Thyroid gland (tissue), 4 donors: ENCODE measurements around the gene SLC3A2. TPM values are rescaled to one million over a fixed set of nuclear protein-coding genes. Genes with fewer than 3 reads are reported as not detected.
"Not testable (repeated sequence)": the region's sequence is repeated elsewhere in the genome, so short reads cannot be mapped to it uniquely, and the experiment has no call there.

Source experiments
- DNase-seq, 2 donors: peaks; one replicate each; pipeline ENCODE4 v3.0.0-alpha.2; 2019
- H3K27ac ChIP-seq, 3 donors: fragments of 200-600 bp; sonication (generic); 1 replicate in 2 of 3; 2 replicates in 1 of 3; pipeline ENCODE4 v1.5.1; 2016 to 2019; ENCODE audit warnings: mild to moderate bottlenecking in 1 of 3, moderate library complexity in 1 of 3
- H3K27me3 ChIP-seq: fragments of 200-600 bp; sonication (generic); one replicate; pipeline ENCODE4 v1.5.1; 2019
- H3K36me3 ChIP-seq, 2 donors: fragments of 200-600 bp; sonication (generic); one replicate each; pipeline ENCODE4 v1.5.1; 2016 to 2019
- H3K4me1 ChIP-seq, 2 donors: fragments of 200-600 bp; sonication (generic); one replicate each; pipeline ENCODE4 v1.5.1; 2017 to 2019
- H3K4me3 ChIP-seq, 3 donors: fragments of 200-600 bp; sonication (generic); replicated peaks in 1 of 3; 1 replicate in 2 of 3; 2 replicates in 1 of 3; pipeline ENCODE4 v1.5.1; 2016; ENCODE audit warnings: mild to moderate bottlenecking in 1 of 3
- H3K9me3 ChIP-seq: fragments of 200-600 bp; sonication (generic); one replicate; pipeline ENCODE4 v1.5.1; 2017
- POLR2A ChIP-seq, 2 donors: fragments of 450-650 bp; IDR thresholded peaks; one replicate each; pipeline ENCODE4 v1.6.1; 2017; ENCODE audit warnings: antibody characterized with exemption in 2 of 2, mild to moderate bottlenecking in 2 of 2, moderate library complexity in 1 of 2
- WGBS, 2 donors: methylation state at CpG; one replicate each; pipeline ENCODE4 v1.1.5; 2017; 5-methylcytosine and 5-hydroxymethylcytosine counted together
- intact Hi-C: fragments of 100-400 bp; cut with DNase I; formaldehyde crosslinking; loops from one replicate; pipeline ENCODE4 v1.15.1; 2023
- small RNA-seq: library from RNA; depleted of rRNA; stranded (forward); fragments of <200 nt; gene quantifications from one replicate; pipeline ENCODE3, GENCODE V24; 2016
- total RNA-seq, 4 donors: library from RNA; depleted of rRNA; stranded (reverse); fragments of >200 nt; gene quantifications; one replicate each; pipeline ENCODE4 v1.2.3, GENCODE V29; 2016
- TF ChIP-seq, protein P1 (sequence below), 6 experiments: fragments of 200-600 bp in 3 of 6; fragments of 450-650 bp in 3 of 6; sonication (generic) in 3 of 6; IDR thresholded peaks; one replicate each; pipeline ENCODE4 v1.5.1; 2016 to 2019; ENCODE audit warnings: antibody characterized with exemption in 6 of 6, mild to moderate bottlenecking in 2 of 6, inconsistent platforms in 1 of 6, moderate library complexity in 1 of 6

Gene SLC3A2
- total RNA-seq, 4 donors from 2014 or later = 145 to 295 (median 159) TPM

DNA sequence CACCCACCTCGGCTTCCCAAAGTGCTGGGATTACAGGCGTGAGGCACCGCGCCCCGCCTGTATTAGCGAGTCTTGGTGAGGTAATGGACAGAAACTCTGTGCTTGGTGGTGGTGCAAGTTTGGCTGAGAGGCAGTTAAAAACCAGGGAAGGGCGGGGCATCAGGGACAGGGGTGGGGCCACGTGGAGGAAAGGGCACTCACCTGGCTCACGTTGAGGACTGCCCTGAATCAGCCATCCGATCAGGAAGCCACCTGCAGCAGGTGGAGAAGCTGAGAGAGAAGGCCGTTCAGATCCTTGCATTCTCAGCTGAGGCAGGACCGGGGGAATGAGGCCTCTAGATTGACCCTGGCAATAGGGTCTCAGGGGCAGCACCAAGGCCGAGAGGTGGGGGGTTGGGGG lies 52.6 kb downstream of the SLC3A2 start:
- Histone ChIP-seq H3K4me3 (no peak overlapping the region), H3K9me3 (no peaks in the 10 kb centered on the region), H3K27me3 (no peaks in the 10 kb centered on the region), H3K4me1 (no peaks in the 10 kb centered on the region), H3K36me3 (no peaks in the 10 kb centered on the region), H3K27ac (no peak overlapping the region)
- no peak for DNase-seq
- intact Hi-C loops = no loop called here
- WGBS, 2 donors = 67 to 71% methylated on average over 13 of the region's 13 CpGs
- TF ChIP-seq, protein P1, sequence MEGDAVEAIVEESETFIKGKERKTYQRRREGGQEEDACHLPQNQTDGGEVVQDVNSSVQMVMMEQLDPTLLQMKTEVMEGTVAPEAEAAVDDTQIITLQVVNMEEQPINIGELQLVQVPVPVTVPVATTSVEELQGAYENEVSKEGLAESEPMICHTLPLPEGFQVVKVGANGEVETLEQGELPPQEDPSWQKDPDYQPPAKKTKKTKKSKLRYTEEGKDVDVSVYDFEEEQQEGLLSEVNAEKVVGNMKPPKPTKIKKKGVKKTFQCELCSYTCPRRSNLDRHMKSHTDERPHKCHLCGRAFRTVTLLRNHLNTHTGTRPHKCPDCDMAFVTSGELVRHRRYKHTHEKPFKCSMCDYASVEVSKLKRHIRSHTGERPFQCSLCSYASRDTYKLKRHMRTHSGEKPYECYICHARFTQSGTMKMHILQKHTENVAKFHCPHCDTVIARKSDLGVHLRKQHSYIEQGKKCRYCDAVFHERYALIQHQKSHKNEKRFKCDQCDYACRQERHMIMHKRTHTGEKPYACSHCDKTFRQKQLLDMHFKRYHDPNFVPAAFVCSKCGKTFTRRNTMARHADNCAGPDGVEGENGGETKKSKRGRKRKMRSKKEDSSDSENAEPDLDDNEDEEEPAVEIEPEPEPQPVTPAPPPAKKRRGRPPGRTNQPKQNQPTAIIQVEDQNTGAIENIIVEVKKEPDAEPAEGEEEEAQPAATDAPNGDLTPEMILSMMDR (IDR thresholded peaks at IDR 0.05) = no peak
- TF ChIP-seq POLR2A (IDR thresholded peaks at IDR 0.05) = no peak

- intact Hi-C loops = no loop called here
- DNase-seq = no peak
- Histone ChIP-seq H3K9me3 (no peaks in the 10 kb centered on the region), H3K27me3 (no peaks in the 10 kb centered on the region), H3K36me3 (no peaks in the 10 kb centered on the region), H3K27ac (no peak overlapping the region), H3K4me1 (no peaks in the 10 kb centered on the region), H3K4me3 (no peak overlapping the region)
- 87 to 95% methylated on average over 5 of the region's 5 CpGs for WGBS, 2 donors
- TF ChIP-seq, protein P1 (IDR thresholded peaks at IDR 0.05) = no peak
- TF ChIP-seq POLR2A (IDR thresholded peaks at IDR 0.05) = no peak
Measured at GRCh38 chr11:62933750-62934495, 53.2 kb downstream of the SLC3A2 start.

DNA sequence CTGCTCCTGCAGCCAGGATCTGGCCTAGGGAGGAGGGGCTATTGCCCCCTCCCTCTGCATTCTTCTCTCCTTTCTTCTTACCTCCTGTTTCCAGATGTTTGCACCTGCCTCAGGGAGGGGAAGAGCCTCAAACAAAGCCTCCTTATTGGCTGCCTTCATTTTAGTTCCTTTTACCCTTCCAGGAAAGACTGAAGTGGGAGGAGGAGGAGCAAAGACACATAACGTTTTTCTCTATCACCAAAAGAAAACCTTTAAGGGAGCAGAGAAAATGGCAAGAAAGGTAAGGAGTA lies 53.7 kb downstream of the SLC3A2 start:
- TF ChIP-seq, protein P1 (IDR thresholded peaks at IDR 0.05) = no peak
- TF ChIP-seq POLR2A (IDR thresholded peaks at IDR 0.05) = no peak
- no peaks in the 10 kb centered on the region for H3K27me3 ChIP-seq
- no peaks in the 10 kb centered on the region for H3K9me3 ChIP-seq
- WGBS, 2 donors = 49 to 50% methylated on average over 1 of the region's 1 CpG
- intact Hi-C loops = no loop called here
- no peak overlapping the region for H3K4me3 ChIP-seq
- DNase-seq = no peak
- H3K4me1 ChIP-seq = no peaks in the 10 kb centered on the region
- H3K27ac ChIP-seq = no peak overlapping the region
- H3K36me3 ChIP-seq = no peaks in the 10 kb centered on the region

DNA sequence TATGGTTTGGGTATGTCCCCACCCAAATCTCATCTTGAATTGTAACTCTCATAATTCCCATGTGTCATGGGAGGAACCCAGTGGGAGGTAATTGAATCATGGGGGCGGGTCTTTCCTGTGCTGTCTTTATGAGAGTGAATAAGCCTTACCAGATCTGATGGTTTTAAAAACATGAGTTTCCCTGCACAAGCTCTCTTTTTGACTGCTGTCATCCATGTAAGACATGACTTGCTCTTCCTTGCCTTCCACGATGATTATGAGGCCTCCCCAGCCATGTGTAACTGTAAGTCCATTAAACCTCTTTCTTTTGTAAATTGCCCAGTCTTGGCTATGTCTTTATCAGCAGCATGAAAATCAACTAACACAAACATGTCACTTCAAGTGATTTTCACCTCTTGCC lies 56.8 kb downstream of the SLC3A2 start:
- H3K36me3 ChIP-seq, H3K4me3 ChIP-seq, H3K27ac ChIP-seq, intact Hi-C loops, DNase-seq, H3K27me3 ChIP-seq, H3K4me1 ChIP-seq, H3K9me3 ChIP-seq: not testable (repeated sequence)
- WGBS, 2 donors = 89% methylated on average over 2 of the region's 2 CpGs

Small RNA genes lying within 50 kb of the gene (small RNA-seq; reads per million reads assigned to genes)
- gene RF00099 = not detected
- not detected for gene RN7SL259P
- gene SNORD22 = not detected
- not detected for gene SNORD26
- not detected for gene SNORD27
- gene SNORD28 = not detected
- gene SNORD30 = 1,060 reads per million, percentile 99 among the genes with 10 or more reads in this experiment

Other genes with a start within 250 kb of the SLC3A2 start
- 100 to 1,000 TPM; 158 to 297 (median 201) TPM for gene GANAB, start 234.3 kb upstream of the SLC3A2 start, total RNA-seq
- gene INTS5, start 227.6 kb upstream of the SLC3A2 start, total RNA-seq = 10 to 100 TPM; 14.8 to 26.5 (median 23.5) TPM
- gene C11orf98, start 215.7 kb upstream of the SLC3A2 start, total RNA-seq = 10 to 100 TPM; 24.1 to 34.5 (median 29.6) TPM
- gene CSKMT, start 215.6 kb upstream of the SLC3A2 start, total RNA-seq = 10 to 100 TPM in 1 of 4 donors, 1 to 10 TPM in 2, under 1 TPM in 1; 0.83 to 13.5 (median 5.7) TPM
- 10 to 100 TPM in 2 of 4 donors, 1 to 10 TPM in 2; 5.7 to 10.6 (median 8.1) TPM for gene UQCC3, start 209.2 kb upstream of the SLC3A2 start, total RNA-seq
- 10 to 100 TPM in 2 of 4 donors, 1 to 10 TPM in 2; 5.8 to 15.5 (median 9.3) TPM for gene LBHD1, start 208.6 kb upstream of the SLC3A2 start, total RNA-seq
- gene UBXN1, start 201.8 kb upstream of the SLC3A2 start, total RNA-seq = 100 to 1,000 TPM; 120 to 184 (median 149) TPM
- 10 to 100 TPM in 2 of 4 donors, 1 to 10 TPM in 2; 2.5 to 18.3 (median 9.0) TPM for gene LRRN4CL, start 191.4 kb upstream of the SLC3A2 start, total RNA-seq
- 100 to 1,000 TPM in 2 of 4 donors, 10 to 100 TPM in 2; 54.9 to 153 (median 89.4) TPM for gene BSCL2, start 173.5 kb upstream of the SLC3A2 start, total RNA-seq
- gene GNG3, start 173.2 kb upstream of the SLC3A2 start, total RNA-seq = not detected
- 10 to 100 TPM; 16.4 to 30.8 (median 21.5) TPM for gene HNRNPUL2, start 153.4 kb upstream of the SLC3A2 start, total RNA-seq
- gene TTC9C, start 152.4 kb upstream of the SLC3A2 start, total RNA-seq = 10 to 100 TPM; 21.3 to 29.3 (median 25.4) TPM
- gene ZBTB3, start 126.7 kb upstream of the SLC3A2 start, total RNA-seq = 10 to 100 TPM; 10.1 to 17.1 (median 14.8) TPM
- gene POLR2G, start 119.3 kb upstream of the SLC3A2 start, total RNA-seq = 10 to 100 TPM; 32.1 to 76.5 (median 50.6) TPM
- 10 to 100 TPM; 41.2 to 55.0 (median 45.5) TPM for gene TAF6L, start 109.5 kb upstream of the SLC3A2 start, total RNA-seq
- gene TMEM179B, start 93.5 kb upstream of the SLC3A2 start, total RNA-seq = 100 to 1,000 TPM in 2 of 4 donors, 10 to 100 TPM in 2; 78.6 to 126 (median 92.4) TPM
- 10 to 100 TPM in 3 of 4 donors, 1 to 10 TPM in 1; 9.1 to 46.5 (median 29.7) TPM for gene TMEM223, start 88.9 kb upstream of the SLC3A2 start, total RNA-seq
- 10 to 100 TPM; 56.8 to 83.7 (median 80.9) TPM for gene NXF1, start 75.5 kb upstream of the SLC3A2 start, total RNA-seq
- 10 to 100 TPM; 26.3 to 62.8 (median 56.7) TPM for gene STX5, start 48.8 kb upstream of the SLC3A2 start, total RNA-seq
- not detected for gene TEX54, start 48.1 kb upstream of the SLC3A2 start, total RNA-seq
- gene WDR74, start 41.3 kb upstream of the SLC3A2 start, total RNA-seq = 10 to 100 TPM; 25.2 to 76.1 (median 33.6) TPM
- not detected for gene CHRM1, start 40.5 kb downstream of the SLC3A2 start, total RNA-seq
- not detected for gene SLC22A6, start 104.1 kb downstream of the SLC3A2 start, total RNA-seq
- gene SLC22A8, start 134.9 kb downstream of the SLC3A2 start, total RNA-seq = not detected